IPS-18c (cell line): ENCODE results near the gene TEX11.
"Not testable (repeated sequence)": the region's sequence is repeated elsewhere in the genome, so short reads cannot be mapped to it uniquely, and the experiment has no call there.

Source experiments
- H3K4me3 ChIP-seq: 2 replicates; pipeline ENCODE4 v1.7.0; 2013; ENCODE audit warnings: low read depth, mild to moderate bottlenecking, low read length, moderate library complexity; ENCODE audit not compliant: insufficient read depth
- H3K9me3 ChIP-seq: one replicate; pipeline ENCODE4 v1.6.1; 2013; ENCODE audit warnings: mild to moderate bottlenecking, low read length, moderate library complexity; ENCODE audit not compliant: control insufficient read depth, insufficient read depth

TEX11 gene

DNA sequence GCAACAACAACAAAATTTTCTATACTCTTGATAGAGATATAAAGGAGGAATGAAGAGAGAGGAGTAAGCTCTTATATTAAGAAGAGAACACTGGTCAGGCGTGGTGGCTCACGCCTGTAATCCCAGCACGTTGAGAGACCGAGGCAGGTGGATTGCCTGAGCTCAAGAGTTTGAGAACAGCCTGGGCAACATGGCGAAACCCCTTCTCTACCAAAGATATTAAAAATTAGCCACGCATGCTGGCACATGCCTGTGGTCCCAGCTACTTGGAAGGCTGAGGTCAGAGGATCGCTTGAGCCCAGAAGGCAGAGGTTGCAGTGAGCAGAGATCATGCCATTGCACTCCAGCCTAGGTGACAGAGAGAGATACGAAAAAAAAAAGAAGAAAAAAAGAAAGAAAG, 102.4 kb downstream of the TEX11 start:
- Histone ChIP-seq H3K9me3 (no peaks in the 10 kb centered on the region), H3K4me3 (no peak overlapping the region)

DNA sequence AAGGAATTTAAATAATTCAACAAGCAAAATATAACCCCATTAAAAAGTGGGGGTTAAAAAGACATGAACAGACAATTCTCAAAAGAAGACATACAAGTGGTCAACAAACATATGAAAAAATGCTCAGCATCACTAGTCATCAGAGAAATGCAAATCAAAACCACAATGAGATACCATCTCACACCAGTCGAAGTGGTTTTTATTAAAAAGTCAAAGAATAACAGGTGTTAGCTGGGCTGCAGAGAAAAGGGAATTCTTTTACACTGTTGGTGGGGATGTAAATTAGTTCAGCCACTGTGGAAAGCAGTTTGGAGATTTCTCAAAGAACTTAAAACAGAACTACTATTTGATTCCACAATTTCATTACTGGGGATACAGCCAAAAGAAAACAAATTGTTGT, 111.8 kb downstream of the TEX11 start:
- not testable (repeated sequence) for H3K4me3 ChIP-seq, H3K9me3 ChIP-seq

DNA sequence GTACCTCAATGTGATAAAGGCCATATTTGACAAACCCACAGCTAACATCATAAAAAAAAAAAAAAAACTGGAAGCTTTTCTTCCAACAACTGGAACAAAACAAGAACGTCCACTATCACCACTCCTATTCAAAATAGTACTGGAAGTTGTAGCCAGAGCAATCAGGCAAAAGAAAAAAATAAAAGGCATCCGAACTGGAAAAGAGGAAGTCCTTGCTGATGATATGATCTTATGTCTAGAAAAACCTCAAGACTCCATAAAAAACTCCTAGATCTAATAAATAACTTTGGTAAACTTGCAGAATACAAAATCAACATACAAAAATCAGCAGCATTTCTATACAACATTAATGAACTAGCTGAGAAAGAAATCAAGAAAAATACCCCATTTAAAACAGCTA, 134.3 kb downstream of the TEX11 start:
- Histone ChIP-seq H3K4me3 (no peak overlapping the region), H3K9me3 (peaks cover 3% of the 10 kb centered on the region)

DNA sequence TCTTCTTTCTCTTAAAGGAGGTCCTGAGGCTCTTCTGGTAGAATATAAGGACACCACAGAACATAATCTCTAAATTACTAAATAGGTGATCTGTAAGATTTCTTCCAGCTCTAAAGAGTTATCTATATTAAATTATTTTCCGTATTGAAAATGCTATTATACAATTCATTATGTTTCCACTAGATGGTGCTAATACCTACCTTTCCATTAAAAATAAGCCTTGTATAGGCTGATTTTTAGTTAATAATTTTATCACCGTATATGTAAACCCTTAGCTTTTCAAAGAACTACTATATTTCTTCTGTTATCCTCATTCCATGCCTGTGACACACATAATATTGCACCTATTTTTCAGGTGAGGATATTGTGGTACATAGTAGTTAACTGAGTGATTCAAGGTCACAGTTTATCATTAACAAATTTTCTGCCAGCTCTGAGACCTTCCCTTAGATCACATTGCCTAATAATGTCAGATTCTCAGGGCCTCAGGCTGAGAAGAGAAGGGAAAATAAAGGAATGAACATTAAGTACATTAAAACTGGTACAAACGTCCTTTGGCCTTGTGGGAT, 138.8 kb downstream of the TEX11 start:
- H3K9me3 ChIP-seq, result no peaks in the 10 kb centered on the region

DNA sequence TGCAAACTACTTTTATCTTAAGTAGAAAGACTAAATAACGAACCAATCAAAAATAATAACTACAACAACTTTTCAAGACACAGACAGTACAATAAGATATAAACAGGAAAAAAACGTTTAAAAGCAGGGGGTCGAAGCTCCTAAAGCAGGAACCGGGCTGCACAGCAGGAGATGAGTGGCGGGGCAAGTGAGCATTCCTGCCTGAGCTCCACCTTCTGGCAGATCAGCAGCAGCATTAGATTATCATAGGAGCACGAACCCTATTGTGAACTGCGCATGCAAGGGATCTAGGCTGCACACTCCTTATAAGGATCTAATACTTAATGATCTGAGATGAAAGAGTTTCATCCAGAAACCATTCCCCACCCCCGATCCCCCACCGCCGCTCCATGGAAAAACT, 146.2 kb downstream of the TEX11 start:
- H3K9me3 ChIP-seq, result no peaks in the 10 kb centered on the region
- H3K4me3 ChIP-seq, result no peak overlapping the region

More for the DNA sequence above, 138.8 kb downstream of the TEX11 start:
- H3K4me3 ChIP-seq, result no peak overlapping the region

DNA sequence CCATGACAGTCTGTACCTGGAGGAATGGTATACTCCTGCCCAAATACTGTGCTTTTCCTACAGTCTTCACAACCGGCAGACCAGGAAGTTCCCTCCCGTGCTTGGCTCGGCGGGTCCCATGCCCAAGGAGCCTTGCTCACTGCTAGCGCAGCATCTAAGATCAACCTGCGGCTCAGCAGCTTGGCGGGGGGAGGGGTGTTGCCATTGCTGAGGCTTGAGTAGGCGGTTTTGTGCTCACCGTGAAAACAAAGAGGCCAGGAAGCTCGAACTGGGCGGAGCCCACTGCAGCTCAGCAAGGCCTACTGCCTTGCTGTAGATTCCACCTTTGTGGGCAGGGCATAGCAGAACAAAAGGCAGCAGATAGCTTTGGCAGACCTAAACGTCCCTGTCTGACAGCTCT, 152.7 kb downstream of the TEX11 start:
- peaks cover 2% of the 10 kb centered on the region for H3K9me3 ChIP-seq
- no peak overlapping the region for H3K4me3 ChIP-seq

DNA sequence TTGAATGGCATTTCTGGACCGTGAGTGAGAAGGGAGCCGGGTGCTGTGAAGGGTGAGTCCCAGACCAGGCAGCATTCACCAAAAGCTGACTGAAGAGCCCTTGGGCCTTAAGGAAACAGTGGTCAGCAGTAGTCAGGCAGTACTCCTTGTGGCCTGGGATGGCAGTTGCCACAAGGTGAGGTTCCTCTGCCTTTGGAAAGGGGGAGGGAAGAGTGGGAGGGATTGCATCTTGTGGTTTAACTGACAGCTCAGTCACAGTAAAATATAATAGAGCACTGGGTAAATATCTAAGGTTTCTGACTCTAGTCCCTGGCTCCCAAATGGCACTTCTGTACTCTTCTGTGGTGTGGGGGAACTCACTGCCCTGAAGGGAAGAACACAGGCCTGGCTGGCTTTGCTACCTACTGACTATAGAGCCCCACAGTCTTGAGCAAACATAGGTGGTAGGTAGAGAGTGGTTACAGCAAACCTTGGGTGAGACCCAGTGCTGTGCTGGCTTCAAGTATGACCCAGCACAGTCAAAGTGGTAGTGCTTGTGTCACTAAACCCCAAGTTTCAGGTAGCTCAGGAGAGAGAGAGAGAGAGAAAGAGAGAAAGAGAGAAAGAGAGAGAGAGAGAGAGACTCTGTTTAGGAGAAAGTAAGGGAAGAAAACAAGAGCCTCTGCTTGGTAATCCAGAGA, 154.2 kb downstream of the TEX11 start:
- H3K4me3 ChIP-seq, result no peak overlapping the region
- peaks cover 2% of the 10 kb centered on the region for H3K9me3 ChIP-seq

DNA sequence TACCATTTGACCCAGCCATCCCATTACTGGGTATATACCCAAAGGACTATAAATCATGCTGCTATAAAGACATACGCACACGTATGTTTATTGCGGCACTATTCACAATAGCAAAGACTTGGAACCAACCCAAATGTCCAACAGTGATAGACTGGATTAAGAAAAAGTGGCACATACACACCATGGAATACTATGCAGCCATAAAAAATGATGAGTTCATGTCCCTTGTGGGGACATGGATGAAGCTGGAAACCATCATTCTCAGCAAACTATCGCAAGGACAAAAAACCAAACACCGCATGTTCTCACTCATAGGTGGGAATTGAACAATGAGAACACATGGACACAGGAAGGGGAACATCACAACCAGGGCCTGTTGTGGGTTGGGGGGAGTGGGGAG, 174.7 kb downstream of the TEX11 start:
- not testable (repeated sequence) for H3K9me3 ChIP-seq, H3K4me3 ChIP-seq

DNA sequence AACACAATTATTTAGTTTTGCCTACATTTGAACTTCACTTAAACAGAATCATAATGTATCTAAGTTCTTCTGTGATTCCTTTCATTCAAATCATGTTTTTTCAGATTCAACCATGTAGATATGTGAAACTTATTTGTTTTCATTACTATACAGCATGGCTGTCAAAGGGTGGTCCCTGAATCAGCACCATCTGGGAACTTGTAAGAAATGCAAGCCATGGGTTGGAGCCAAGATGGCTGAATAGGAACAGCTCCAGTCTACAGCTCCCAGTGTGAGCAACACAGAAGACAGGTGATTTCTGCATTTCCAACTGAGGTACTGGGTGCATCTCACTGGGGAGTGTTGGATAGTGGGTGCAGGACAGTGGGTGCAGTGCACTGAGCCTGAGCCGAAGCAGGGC, 180.6 kb downstream of the TEX11 start:
- H3K9me3 ChIP-seq, H3K4me3 ChIP-seq: not testable (repeated sequence)

DNA sequence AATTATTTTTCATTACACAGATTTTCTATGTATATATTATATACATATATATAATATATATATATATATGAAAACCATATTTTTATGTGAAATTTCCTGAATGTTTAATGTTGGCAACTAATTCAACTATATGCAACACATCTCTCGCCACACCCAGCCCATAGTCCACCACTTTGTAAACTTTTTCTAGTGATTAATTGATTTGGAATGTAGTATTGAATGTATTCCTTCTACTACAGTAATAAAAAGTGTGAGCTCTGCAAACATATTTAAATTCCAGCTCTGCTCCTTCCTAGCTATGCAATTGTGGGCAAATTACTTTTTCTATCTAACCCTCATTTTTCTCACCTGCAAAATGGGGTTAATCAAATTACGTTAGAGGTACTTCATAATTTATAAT, 187.8 kb downstream of the TEX11 start:
- Histone ChIP-seq H3K9me3 (no peaks in the 10 kb centered on the region), H3K4me3 (no peak overlapping the region)

DNA sequence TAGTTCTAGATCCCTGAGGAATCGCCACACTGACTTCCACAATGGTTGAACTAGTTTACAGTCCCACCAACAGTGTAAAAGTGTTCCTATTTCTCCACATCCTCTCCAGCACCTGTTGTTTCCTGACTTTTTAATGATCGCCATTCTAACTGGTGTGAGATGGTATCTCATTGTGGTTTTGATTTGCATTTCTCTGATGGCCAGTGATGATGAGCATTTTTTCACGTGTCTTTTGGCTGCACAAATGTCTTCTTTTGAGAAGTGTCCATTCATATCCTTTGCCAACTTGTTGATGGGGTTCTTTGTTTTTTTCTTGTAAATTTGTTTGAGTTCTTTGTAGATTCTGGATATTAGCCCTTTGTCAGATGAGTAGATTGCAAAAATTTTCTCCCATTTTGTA, 197.2 kb downstream of the TEX11 start:
- not testable (repeated sequence) for H3K9me3 ChIP-seq, H3K4me3 ChIP-seq

DNA sequence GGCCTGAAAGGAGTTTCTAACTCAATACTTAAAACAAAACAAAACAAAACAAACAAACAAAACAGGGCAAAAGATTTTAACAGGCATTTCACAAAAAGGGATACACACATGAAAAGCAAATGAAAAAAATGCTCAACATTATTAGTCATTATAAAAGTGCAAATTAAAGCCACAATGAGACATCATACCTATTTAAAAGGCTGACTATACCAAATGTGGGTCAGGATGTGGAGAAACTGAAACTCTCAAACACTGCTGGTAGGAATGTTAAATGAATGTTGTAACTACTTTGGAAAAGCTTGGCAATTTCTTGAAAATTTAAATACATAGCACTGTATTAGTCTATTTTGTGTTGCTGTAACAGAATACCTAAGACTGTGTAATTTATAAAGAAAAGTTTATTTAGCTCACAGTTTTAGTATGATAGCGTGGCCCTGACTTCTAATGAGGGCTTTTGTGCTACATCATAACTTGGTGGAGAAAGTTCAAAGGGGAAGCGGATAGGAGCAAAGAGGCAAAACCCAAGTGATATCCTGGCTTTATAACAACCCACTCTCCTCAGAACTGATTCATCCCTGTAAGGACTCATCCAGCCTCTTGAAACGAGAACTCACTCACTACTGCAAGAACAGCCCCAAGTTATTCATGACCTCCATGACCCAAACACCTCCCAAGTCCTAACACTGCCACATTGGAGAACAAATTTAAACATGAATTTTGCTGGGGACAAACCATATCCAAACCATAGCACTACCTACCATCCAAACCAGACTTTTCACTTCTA, 214.0 kb downstream of the TEX11 start:
- H3K4me3 ChIP-seq, result no peak overlapping the region

DNA sequence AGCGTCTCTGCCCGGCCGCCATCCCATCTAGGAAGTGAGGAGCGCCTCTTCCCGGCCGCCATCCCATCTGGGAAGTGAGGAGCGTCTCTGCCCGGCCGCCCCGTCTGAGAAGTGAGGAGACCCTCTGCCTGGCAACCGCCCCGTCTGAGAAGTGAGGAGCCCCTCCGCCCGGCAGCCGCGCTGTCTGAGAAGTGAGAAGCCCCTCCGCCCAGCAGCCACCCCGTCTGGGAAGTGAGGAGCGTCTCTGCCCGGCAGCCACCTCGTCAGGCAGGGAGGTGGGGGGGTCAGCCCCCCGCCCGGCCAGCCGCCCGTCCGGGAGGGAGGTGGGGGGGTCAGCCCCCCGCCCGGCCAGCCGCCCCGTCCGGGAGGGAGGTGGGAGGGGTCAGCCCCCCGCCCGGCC, 229.1 kb downstream of the TEX11 start:
- not testable (repeated sequence) for H3K9me3 ChIP-seq, H3K4me3 ChIP-seq

More for the DNA sequence above, 214.0 kb downstream of the TEX11 start:
- H3K9me3 ChIP-seq, result no peaks in the 10 kb centered on the region

DNA sequence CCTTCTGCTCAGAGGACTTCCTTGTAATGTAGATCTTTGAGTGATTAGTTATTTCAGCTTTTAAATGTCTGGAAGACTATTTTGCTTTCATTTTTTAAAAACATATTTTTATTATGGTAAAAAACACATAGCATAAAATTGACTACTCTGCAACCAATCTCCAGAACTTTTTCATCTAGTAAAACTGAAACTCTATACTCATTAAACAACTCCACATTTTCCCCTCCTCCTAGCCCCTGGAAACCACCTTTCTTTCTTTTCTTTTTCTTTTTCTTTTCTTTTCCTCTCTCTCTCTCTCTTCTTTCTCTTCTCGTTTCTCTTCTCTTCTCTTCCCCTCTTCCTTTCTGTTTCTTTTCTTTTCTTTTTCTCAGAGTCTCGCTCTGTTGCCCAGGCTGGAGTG, 233.2 kb downstream of the TEX11 start:
- no peaks in the 10 kb centered on the region for H3K9me3 ChIP-seq
- no peak overlapping the region for H3K4me3 ChIP-seq

DNA sequence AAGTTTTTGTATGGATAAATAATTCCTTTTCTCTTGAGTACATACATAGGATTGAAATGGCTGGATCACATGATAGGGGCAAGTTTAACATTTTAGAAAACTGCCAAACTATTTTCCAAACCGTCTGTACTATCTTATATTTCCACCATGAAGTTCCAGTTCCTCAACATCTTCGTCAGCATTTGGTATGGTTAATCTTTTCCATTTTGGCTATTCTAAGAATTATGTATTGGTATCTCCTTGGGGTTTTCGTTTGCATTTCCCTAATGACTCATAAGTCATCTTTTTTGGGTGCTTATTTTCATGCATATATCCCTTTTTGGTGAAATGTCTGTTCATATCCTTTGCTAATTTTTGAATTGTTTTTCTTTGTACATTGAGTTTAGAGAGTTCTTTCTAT, 236.2 kb downstream of the TEX11 start:
- Histone ChIP-seq H3K9me3 (no peaks in the 10 kb centered on the region), H3K4me3 (no peak overlapping the region)

DNA sequence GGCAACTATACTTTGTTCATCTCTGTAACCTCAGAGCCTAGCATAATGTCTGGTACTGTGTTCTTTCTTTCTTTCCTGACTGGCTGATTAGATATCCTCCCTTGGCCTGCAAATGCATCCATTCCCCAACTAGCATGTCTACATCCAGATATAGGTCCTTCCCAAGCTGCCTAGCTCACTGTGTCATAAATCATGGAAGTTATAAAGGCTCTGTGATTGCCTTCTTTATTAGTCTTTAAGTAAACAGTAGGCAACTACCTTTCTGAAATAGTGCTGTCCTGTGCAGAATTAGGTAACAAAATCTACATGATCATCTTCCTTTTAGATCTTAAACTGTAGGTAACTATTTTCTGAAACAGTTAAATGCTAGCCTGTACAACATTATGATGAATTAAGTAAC, 239.4 kb downstream of the TEX11 start:
- H3K9me3 ChIP-seq, result no peaks in the 10 kb centered on the region
- H3K4me3 ChIP-seq, result no peak overlapping the region

DNA sequence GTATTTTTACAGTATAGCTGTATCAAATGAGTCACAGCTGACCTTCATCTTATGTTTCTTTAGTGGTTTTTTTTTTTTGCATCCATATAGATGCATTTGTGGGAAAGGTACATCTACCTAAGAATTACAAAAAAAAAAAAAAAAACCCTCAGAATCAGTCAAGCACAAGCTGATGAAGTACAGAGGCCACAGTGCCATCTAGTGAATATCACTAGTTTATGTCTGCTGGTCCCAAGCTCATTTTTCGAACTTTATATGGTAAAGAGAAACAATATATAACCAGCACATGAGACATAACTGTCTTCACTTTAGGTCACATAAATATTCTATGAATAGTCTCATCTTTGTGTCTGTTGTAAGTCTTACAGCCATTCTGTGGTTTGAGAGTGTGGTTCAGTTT, 243.8 kb downstream of the TEX11 start:
- H3K4me3 ChIP-seq, result no peak overlapping the region

DNA sequence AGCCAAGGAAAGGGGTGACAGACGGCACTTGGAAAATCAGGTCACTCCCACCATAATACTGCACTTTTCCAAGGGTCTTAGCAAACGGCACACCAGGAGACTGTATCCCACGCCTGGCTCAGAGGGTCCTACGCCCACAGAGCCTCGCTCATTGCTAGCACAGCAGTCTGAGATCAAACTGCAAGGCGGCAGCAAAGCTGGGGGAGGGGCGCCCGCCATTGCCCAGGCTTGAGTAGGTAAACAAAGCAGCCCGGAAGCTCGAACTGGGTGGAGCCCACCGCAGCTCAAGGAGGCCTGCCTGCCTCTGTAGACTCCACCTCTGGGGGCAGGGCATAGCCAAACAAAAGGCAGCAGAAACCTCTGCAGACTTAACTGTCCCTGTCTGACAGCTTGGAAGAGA, 247.4 kb downstream of the TEX11 start:
- H3K4me3 ChIP-seq, H3K9me3 ChIP-seq: not testable (repeated sequence)

More for the DNA sequence above, 243.8 kb downstream of the TEX11 start:
- no peaks in the 10 kb centered on the region for H3K9me3 ChIP-seq
